Measurements from ENCODE around the gene FAM228A. TPM values are rescaled to one million over a fixed set of nuclear protein-coding genes. Genes with fewer than 3 reads are reported as not detected.
"Not testable (repeated sequence)": the region's sequence is repeated elsewhere in the genome, so short reads cannot be mapped to it uniquely, and the experiment has no call there.

Gene FAM228A
- not detected for total RNA-seq

- CTCF ChIA-PET: no interaction called here
- POLR2A ChIA-PET: no interaction called here
These were observed at the start of gene FAM228A for GRCh38 chr2:24174851-24175277. FAM228A (plus strand) TSS chr2:24175053; CDS start chr2:24175481, 428 bp downstream.

GRCh38 chr2:24125956-24126355 lies 48.9 kb upstream of the FAM228A start:
- ChIA-PET CTCF (interaction anchor here (0.7 kb wide), 1 partner anchor 277 kb away, joined by 3 read pairs; no protein-coding TSS in a partner anchor), POLR2A (no interaction called here)

- ChIA-PET CTCF (interaction anchor here (0.6 kb wide), 1 partner anchor 84 kb away, joined by 4 read pairs; no protein-coding TSS in a partner anchor), POLR2A (no interaction called here)
These were observed 42.3 kb upstream of the FAM228A start for GRCh38 chr2:24132543-24132942.

GRCh38 chr2:24140305-24140704 lies 34.5 kb upstream of the FAM228A start:
- POLR2A ChIA-PET, CTCF ChIA-PET: not testable (repeated sequence)

- ChIA-PET POLR2A (no interaction called here), CTCF (no interaction called here)
These were observed 27.5 kb upstream of the FAM228A start for GRCh38 chr2:24147364-24147763.

- POLR2A ChIA-PET: no interaction called here
These were observed 22.2 kb upstream of the FAM228A start for GRCh38 chr2:24152413-24153197.

GRCh38 chr2:24153478-24153877 lies 21.4 kb upstream of the FAM228A start:
- ChIA-PET CTCF (interaction anchor here (0.5 kb wide), 1 partner anchor 70 kb away, joined by 3 read pairs; no protein-coding TSS in a partner anchor), POLR2A (no interaction called here)

More at GRCh38 chr2:24152413-24153197, 22.2 kb upstream of the FAM228A start:
- CTCF ChIA-PET: no interaction called here

- CTCF ChIA-PET: no interaction called here
- POLR2A ChIA-PET: no interaction called here
These were observed 16.7 kb upstream of the FAM228A start for GRCh38 chr2:24158131-24158530.

GRCh38 chr2:24159708-24160107 lies 15.1 kb upstream of the FAM228A start:
- POLR2A ChIA-PET: no interaction called here
- CTCF ChIA-PET: no interaction called here

- POLR2A ChIA-PET: no interaction called here
These were observed 14.1 kb upstream of the FAM228A start for GRCh38 chr2:24160761-24161160.

GRCh38 chr2:24162494-24162893 lies 12.4 kb upstream of the FAM228A start:
- ChIA-PET CTCF (interaction anchor here (0.6 to 1.8 kb wide), 2 partner anchors 79 to 313 kb away, joined by 3 to 5 read pairs; partner anchors contain the start of gene TP53I3), POLR2A (no interaction called here)

More at GRCh38 chr2:24160761-24161160, 14.1 kb upstream of the FAM228A start:
- CTCF ChIA-PET: no interaction called here

- ChIA-PET POLR2A (no interaction called here), CTCF (interaction anchor here (0.6 to 1.8 kb wide), 4 partner anchors 79 to 335 kb away, joined by 3 to 5 read pairs (median 3); partner anchors contain the start of gene TP53I3)
These were observed 11.7 kb upstream of the FAM228A start for GRCh38 chr2:24163186-24163585.

- POLR2A ChIA-PET: no interaction called here
- CTCF ChIA-PET: interaction anchor here (0.7 to 1.8 kb wide), 5 partner anchors 53 to 341 kb away, joined by 3 to 5 read pairs (median 4); partner anchors contain the start of gene TP53I3
These were observed 11.3 kb upstream of the FAM228A start for GRCh38 chr2:24163601-24164000.

GRCh38 chr2:24164416-24164973 lies 10.4 kb upstream of the FAM228A start:
- CTCF ChIA-PET: interaction anchor here (0.7 to 1.8 kb wide), 5 partner anchors 53 to 342 kb away, joined by 3 to 5 read pairs (median 4); partner anchors contain the start of gene TP53I3
- POLR2A ChIA-PET: no interaction called here

GRCh38 chr2:24169023-24169422 lies 5.8 kb upstream of the FAM228A start:
- ChIA-PET POLR2A (no interaction called here), CTCF (no interaction called here)

- ChIA-PET POLR2A (no interaction called here), CTCF (no interaction called here)
These were observed 856 bp downstream of the FAM228A start for GRCh38 chr2:24175631-24176187.

GRCh38 chr2:24176326-24176725 lies 1.5 kb downstream of the FAM228A start:
- CTCF ChIA-PET: no interaction called here
- POLR2A ChIA-PET: no interaction called here

GRCh38 chr2:24179683-24180082 lies 4.8 kb downstream of the FAM228A start:
- CTCF ChIA-PET: no interaction called here
- POLR2A ChIA-PET: no interaction called here

- ChIA-PET CTCF (no interaction called here), POLR2A (no interaction called here)
These were observed 7.0 kb downstream of the FAM228A start for GRCh38 chr2:24181849-24182248.

GRCh38 chr2:24182507-24182906 lies 7.7 kb downstream of the FAM228A start:
- ChIA-PET POLR2A (no interaction called here), CTCF (no interaction called here)

All from activated CD8-positive, alpha-beta memory T cell treated with anti-CD3 and anti-CD28 coated beads for 36 hours (primary cell).